Adrenal gland (tissue), 12 donors: ENCODE measurements around the gene ZNF81. TPM values are rescaled to one million over a fixed set of nuclear protein-coding genes. Genes with fewer than 3 reads are reported as not detected.
"Not testable (repeated sequence)": the region's sequence is repeated elsewhere in the genome, so short reads cannot be mapped to it uniquely, and the experiment has no call there.

Source experiments
- DNase-seq, 7 donors: peaks; one replicate each; pipeline ENCODE4 v3.0.0-alpha.2; 2019 to 2020
- H3K27ac ChIP-seq, 5 donors: fragments of 200-600 bp; sonication (generic) in 4 of 5; 1 replicate in 3 of 5; 2 replicates in 2 of 5; pipeline versions ENCODE4 v1.5.1 to v1.8.0; 2016 to 2020; ENCODE audit warnings: mild to moderate bottlenecking in 1 of 5
- H3K27me3 ChIP-seq: fragments of 200-600 bp; 2 replicates; pipeline ENCODE4 v1.8.0; 2021
- H3K36me3 ChIP-seq, 2 donors: fragments of 200-600 bp; replicated peaks in 1 of 2; 1 replicate in 1 of 2; 2 replicates in 1 of 2; pipeline versions ENCODE4 v1.5.1 to v1.8.0; 2018 to 2022
- H3K4me1 ChIP-seq, 2 donors: fragments of 200-600 bp; replicated peaks in 1 of 2; 1 replicate in 1 of 2; 2 replicates in 1 of 2; pipeline versions ENCODE4 v1.5.1 to v1.8.0; 2018 to 2021
- H3K4me3 ChIP-seq, 4 donors: fragments of 200-600 bp; sonication (generic) in 3 of 4; one replicate each; pipeline ENCODE4 v1.5.1; 2016 to 2018
- H3K9me3 ChIP-seq, 3 donors: fragments of 200-600 bp; sonication (generic) in 1 of 3; replicated peaks in 1 of 3; 1 replicate in 2 of 3; 2 replicates in 1 of 3; pipeline versions ENCODE4 v1.5.1 to v1.8.0; 2016 to 2021
- CTCF ChIP-seq, 6 experiments: fragments of 450-650 bp in 4 of 6; fragments of 200-600 bp in 2 of 6; sonication (generic) in 1 of 6; IDR thresholded peaks; 1 replicate in 5 of 6; 2 replicates in 1 of 6; pipeline versions ENCODE4 v1.5.1 to v1.8.0; 2016 to 2021; ENCODE audit warnings: antibody characterized with exemption in 6 of 6, mild to moderate bottlenecking in 2 of 6, moderate library complexity in 1 of 6
- POLR2A ChIP-seq, 2 donors: fragments of 450-650 bp; IDR thresholded peaks; one replicate each; pipeline ENCODE4 v1.6.1; 2017; ENCODE audit warnings: antibody characterized with exemption in 2 of 2, mild to moderate bottlenecking in 2 of 2, moderate library complexity in 1 of 2
- WGBS, 4 donors: extraction: QIAGEN DNeasy Blood & Tissue Kit in 2 of 4; methylation state at CpG; one replicate each; pipeline versions ENCODE4 v1.1.5 to v1.1.7; 2013 to 2017; 5-methylcytosine and 5-hydroxymethylcytosine counted together
- intact Hi-C, 2 donors: fragments of 100-400 bp; cut with DNase I; formaldehyde crosslinking; loops; one replicate each; pipeline versions ENCODE4 v1.14.1 to v1.15.0; 2022 to 2023
- polyA plus RNA-seq, 3 donors: library from polyadenylated mRNA; stranded (reverse); fragments of 200-250 nt in 2 of 3; fragments of 350-450 nt in 1 of 3; fragmentation: Illumina TruSeq in 1 of 3; extraction: RNeasy Lipid Tissue Mini Kit (QIAGEN cat#74804) in 1 of 3; gene quantifications; one replicate each; pipeline ENCODE4 v1.2.3, GENCODE V29; 2013 to 2014
- total RNA-seq, 9 donors: library from RNA; depleted of rRNA in 4 of 9; stranded (reverse); fragments of >200 nt in 4 of 9; fragments of 120-200 nt in 1 of 9; fragmentation: NEBNext Ultra II Directional in 1 of 9; extraction: Animal tissue kit (Norgen Biotek cat#: 25700) in 1 of 9; gene quantifications; one replicate each; pipeline versions ENCODE4 v1.1.0 to v1.2.4, GENCODE V29; 2013 to 2023
- donor health status: healthy with polysubstance abuse.
- donor health status: Bipolar disorder and iron deficiency.
- donor health status: DM: yes; HTN: yes; CAD: no.
- donor health status: DM: no; HTN: no; CAD: no.
- donor health status: DM: no; HTN: no; CAD: no.
- donor health status: DM: yes; HTN: yes; CAD: no.

Gene ZNF81
- total and polyA plus RNA-seq, 12 donors, result 0.74 to 13.2 (median 6.4) TPM

- DNase-seq, result no peak
- intact Hi-C loops, result no loop called here
Measured at GRCh38 chrX:47902161-47902560, 65.5 kb downstream of the ZNF81 start.

GRCh38 chrX:47915886-47916493 lies 79.3 kb downstream of the ZNF81 start:
- Histone ChIP-seq H3K36me3 (no peaks in the 10 kb centered on the region), H3K4me1 (no peaks in the 10 kb centered on the region), H3K27ac (no peak overlapping the region), H3K27me3 (no peaks in the 10 kb centered on the region), H3K9me3 (peaks cover 0 to 8% (median 0%) of the 10 kb centered on the region in 3 donors), H3K4me3 (no peak overlapping the region)
- no peak for DNase-seq
- TF ChIP-seq POLR2A (IDR thresholded peaks at IDR 0.05) (no peak), CTCF (IDR thresholded peaks at IDR 0.05) (no peak)
- 71 to 99% (median 83%) methylated on average over 2 of the region's 2 CpGs for WGBS, 4 donors
- intact Hi-C loops, result no loop called here

More at GRCh38 chrX:47902161-47902560, 65.5 kb downstream of the ZNF81 start:
- 80 to 96% (median 87%) methylated on average over 2 of the region's 2 CpGs for WGBS, 4 donors
- H3K9me3 ChIP-seq, result no peaks in the 10 kb centered on the region
- H3K27ac ChIP-seq, result no peak overlapping the region
- no peaks in the 10 kb centered on the region for H3K4me1 ChIP-seq
- H3K4me3 ChIP-seq, result no peak overlapping the region
- no peaks in the 10 kb centered on the region for H3K27me3 ChIP-seq
- H3K36me3 ChIP-seq, result no peaks in the 10 kb centered on the region
- TF ChIP-seq POLR2A (IDR thresholded peaks at IDR 0.05), result no peak

GRCh38 chrX:47918274-47918673 lies 81.6 kb downstream of the ZNF81 start:
- H3K27me3 ChIP-seq, result no peaks in the 10 kb centered on the region
- H3K9me3 ChIP-seq, result peaks cover 0 to 8% (median 0%) of the 10 kb centered on the region in 3 donors
- no peaks in the 10 kb centered on the region for H3K4me1 ChIP-seq
- H3K4me3 ChIP-seq, result no peak overlapping the region
- DNase-seq, result no peak
- H3K36me3 ChIP-seq, result no peaks in the 10 kb centered on the region
- intact Hi-C loops, result no loop called here
- H3K27ac ChIP-seq, result no peak overlapping the region
- TF ChIP-seq POLR2A (IDR thresholded peaks at IDR 0.05), result no peak
- TF ChIP-seq CTCF (IDR thresholded peaks at IDR 0.05), result no peak
- 71 to 100% (median 88%) methylated on average over 1 of the region's 1 CpG for WGBS, 4 donors

GRCh38 chrX:47927212-47927611 lies 90.5 kb downstream of the ZNF81 start:
- Histone ChIP-seq H3K27me3 (no peaks in the 10 kb centered on the region), H3K36me3 (no peaks in the 10 kb centered on the region)
- WGBS, 4 donors, result 78 to 96% (median 91%) methylated on average over 2 of the region's 2 CpGs

GRCh38 chrX:47931970-47932369 lies 95.3 kb downstream of the ZNF81 start:
- H3K9me3 ChIP-seq, H3K4me3 ChIP-seq, DNase-seq, H3K4me1 ChIP-seq, H3K27ac ChIP-seq, H3K27me3 ChIP-seq, intact Hi-C loops, H3K36me3 ChIP-seq: not testable (repeated sequence)
- 64 to 94% (median 82%) methylated on average over 3 of the region's 3 CpGs for WGBS, 4 donors

More at GRCh38 chrX:47927212-47927611, 90.5 kb downstream of the ZNF81 start:
- intact Hi-C loops, result no loop called here
- Histone ChIP-seq H3K27ac (no peak overlapping the region), H3K4me3 (no peak overlapping the region), H3K9me3 (no peaks in the 10 kb centered on the region), H3K4me1 (no peaks in the 10 kb centered on the region)
- TF ChIP-seq CTCF (IDR thresholded peaks at IDR 0.05) (no peak), POLR2A (IDR thresholded peaks at IDR 0.05) (no peak)
- DNase-seq, result no peak
